Stimulated activated naive CD4-positive, alpha-beta T cell treated with Interleukin-2 at 50 U/mL for 16 hours (primary cell): ENCODE data around the gene LNPK.
"Not testable (repeated sequence)": the region's sequence is repeated elsewhere in the genome, so short reads cannot be mapped to it uniquely, and the experiment has no call there.

Experiments used
- DNase-seq: peaks from one replicate; lab custom pipeline; 2025; lab: John Stamatoyannopoulos, UW

Gene LNPK

GRCh38 chr2:175903384-175903936 lies 98.6 kb downstream of the LNPK start:
- DNase-seq, result no peak

GRCh38 chr2:175895957-175896356 lies 106.1 kb downstream of the LNPK start:
- DNase-seq, result not testable (repeated sequence)

GRCh38 chr2:175892046-175892445 lies 110.0 kb downstream of the LNPK start:
- DNase-seq, result no peak

GRCh38 chr2:175890636-175891242 lies 111.3 kb downstream of the LNPK start:
- no peak for DNase-seq

GRCh38 chr2:175889701-175890302 lies 112.3 kb downstream of the LNPK start:
- no peak for DNase-seq

- DNase-seq, result no peak
Measured at GRCh38 chr2:175887776-175888175, 114.3 kb downstream of the LNPK start.

DNA sequence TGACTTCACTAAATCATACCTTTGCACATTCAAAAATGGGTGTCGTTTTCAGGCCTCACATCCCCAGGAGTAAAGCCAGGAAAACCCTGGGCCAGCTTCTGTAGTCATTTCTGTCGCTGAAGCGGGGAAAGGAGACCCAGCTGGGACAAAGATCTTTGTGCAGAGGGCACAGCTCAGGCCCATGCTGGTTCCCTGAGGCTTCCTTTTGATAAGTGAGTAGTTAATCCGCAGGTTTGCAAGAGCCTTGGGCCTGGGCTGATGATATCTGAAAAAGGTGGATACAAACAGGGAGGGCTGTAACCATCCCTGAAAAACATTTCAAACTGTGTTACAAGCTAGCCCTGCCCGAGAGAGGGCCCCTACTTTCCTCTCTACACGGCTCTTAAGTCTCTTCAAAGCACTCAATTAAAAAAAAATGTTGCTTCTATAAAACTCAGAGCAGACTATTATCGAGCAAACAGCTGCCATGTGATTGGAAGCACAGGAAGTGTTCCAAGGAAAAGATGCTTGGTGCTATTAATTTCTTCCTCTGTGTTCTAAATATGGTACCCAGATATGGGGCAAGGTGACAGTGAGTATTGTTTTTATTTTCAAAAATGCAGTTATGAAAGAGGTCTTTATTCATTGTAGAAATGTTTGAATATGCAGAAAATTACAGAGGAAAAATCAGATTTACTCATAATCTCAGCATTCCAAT lies 117.2 kb downstream of the LNPK start:
- DNase-seq, result no peak

DNA sequence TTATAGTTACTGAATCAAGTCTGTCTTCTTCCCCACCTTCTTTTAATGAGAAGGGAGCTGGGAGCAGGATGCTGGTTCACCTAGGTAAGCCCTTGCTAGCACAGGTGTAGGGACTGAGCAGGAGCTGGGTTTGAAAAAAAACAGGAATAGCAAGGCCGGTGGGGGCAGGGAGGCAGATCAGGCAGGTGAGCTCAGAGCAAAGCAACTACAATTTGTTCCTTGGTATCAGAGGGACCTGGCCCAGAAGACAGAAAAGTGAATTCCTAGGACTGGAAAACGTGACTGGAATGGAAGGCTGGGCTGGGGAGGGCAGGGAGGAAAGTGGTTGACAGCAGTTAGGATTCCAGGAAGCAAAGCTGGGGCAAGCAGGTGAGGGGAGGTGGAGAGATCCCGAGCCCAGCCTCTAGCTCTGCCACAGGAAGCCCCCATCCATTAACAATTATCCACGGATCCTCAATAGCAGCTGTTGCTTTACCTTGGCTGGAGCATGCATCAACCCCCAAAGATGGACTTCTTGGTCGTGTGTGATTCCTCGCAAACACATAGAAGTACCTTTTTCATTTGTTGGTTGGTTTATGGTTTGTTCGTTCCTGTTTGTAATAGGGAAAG lies 118.4 kb downstream of the LNPK start:
- no peak for DNase-seq

DNA sequence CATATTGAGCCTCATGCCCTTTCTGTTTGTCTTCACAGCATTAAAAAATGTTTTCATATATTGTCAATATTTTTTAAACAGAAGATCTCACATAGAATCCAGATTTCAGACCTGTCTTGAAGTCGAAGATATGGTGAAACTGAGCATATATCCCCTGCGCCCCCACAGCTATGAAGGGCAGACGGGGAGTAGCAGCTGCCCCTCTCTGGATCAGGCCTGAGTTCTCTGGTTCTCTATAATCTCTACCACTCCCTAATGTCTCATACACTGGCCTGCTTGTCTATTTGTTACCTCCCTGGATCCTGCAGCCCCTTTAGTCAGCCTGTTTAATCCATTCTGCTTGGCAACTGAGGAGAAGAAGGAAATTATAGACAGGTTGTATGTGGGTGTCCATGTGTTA lies 122.4 kb downstream of the LNPK start:
- DNase-seq, result no peak

DNA sequence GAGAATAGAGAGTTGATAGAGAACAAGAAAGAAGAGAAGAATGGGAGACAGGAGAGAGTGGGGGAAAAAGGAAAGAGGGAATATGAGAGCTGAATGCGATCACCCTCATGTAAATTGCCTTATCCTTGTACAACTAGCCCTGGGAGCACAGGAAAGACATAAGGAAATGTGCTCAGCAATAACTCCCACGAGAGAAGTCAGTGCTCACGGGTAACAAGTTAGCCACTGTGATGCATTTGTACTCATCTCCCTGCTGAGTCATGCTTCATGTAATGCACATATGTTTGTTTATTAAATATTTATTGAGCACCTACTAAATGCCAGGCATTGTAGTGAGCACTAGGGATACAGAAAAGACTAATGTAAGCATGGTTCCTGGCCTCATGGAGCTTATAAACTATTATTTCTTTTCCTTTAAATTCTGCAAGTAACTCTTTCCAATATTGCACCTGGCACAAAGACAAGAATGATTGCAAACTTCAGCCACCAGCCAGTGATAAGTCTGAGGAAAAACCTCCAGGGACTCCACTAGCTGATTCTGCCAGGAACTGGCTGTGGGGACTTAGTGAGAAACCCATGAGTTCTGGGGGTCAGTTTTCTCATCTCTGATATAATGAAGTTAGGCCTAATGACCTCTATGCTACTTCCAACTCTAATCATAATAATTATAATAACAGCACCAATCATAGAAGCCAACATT lies 124.1 kb downstream of the LNPK start:
- DNase-seq, result no peak

DNA sequence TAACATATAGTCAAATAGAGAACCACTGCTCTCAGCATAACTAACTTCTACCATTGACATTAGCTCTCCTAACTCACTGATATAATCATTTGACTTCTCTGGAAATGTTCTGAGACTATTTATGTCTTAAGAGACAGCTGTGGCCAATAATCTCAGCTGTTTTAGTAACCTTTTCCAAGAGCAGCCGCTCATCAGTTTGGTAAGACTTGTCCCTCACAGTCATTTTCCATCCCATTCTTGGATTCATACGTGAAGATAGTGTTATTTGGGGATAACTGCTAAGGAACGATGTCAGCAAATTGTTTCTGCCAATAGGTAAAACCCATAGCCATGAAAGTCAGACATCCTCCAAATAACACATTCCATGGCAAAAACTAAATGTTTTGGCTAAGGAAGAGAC lies 127.8 kb downstream of the LNPK start:
- no peak for DNase-seq
